Endothelial cell of umbilical vein (primary cell): ENCODE results near the gene VTI1A.

Experiments used
- CTCF ChIP-seq, 2 donors: IDR thresholded peaks; 1 replicate in 1 of 2; 2 replicates in 1 of 2; pipeline ENCODE4 v1.5.1; 2011; ENCODE audit warnings: low read length in 2 of 2, mild to moderate bottlenecking in 2 of 2, moderate library complexity in 2 of 2, control low read depth in 1 of 2, inconsistent platforms in 1 of 2, low read depth in 1 of 2; ENCODE audit not compliant: insufficient read depth in 1 of 2; ENCODE audit errors: extremely low read depth in 1 of 2
- FOS ChIP-seq: IDR thresholded peaks from 2 replicates; pipeline ENCODE4 v1.6.1; 2011; ENCODE audit warnings: mild to moderate bottlenecking, low read length, moderate library complexity, borderline replicate concordance; ENCODE audit not compliant: insufficient read depth
- JUN ChIP-seq: IDR thresholded peaks from 2 replicates; pipeline ENCODE4 v1.6.1; 2011; ENCODE audit warnings: borderline replicate concordance, low read depth; ENCODE audit not compliant: insufficient read length, insufficient read depth
- TF ChIP-seq, protein P1 (sequence below): IDR thresholded peaks from 2 replicates; pipeline ENCODE4 v1.6.1; 2011; ENCODE audit not compliant: insufficient read depth, insufficient read length

DNA sequence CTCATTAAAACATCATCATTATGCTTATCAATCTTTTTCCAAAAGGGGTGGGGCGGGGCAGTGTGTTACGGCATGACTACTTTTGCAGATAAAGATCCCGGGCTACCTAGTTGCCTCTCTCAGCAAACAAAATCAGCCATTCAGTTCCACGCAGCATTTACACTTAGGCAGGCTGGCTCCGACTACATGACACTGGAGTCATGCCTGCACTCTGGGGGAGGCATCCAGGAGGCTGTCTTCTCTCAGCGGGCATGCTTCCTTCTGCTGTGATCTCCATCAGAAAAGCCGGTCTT, 309.2 kb downstream of the VTI1A start:
- TF ChIP-seq FOS: no peak
- no peak for TF ChIP-seq JUN
- no peak for TF ChIP-seq CTCF (IDR thresholded peaks at IDR 0.05; ENCODE audit: extremely low read depth in 1 of 2, insufficient read depth in 1 of 2, low read depth in 1 of 2, low read length in 2 of 2)
- TF ChIP-seq, protein P1, sequence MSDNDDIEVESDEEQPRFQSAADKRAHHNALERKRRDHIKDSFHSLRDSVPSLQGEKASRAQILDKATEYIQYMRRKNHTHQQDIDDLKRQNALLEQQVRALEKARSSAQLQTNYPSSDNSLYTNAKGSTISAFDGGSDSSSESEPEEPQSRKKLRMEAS: no peak
